Lower lobe of right lung (tissue), 2 donors: Measurements from ENCODE around the gene TOP2B. TPM values are rescaled to one million over a fixed set of nuclear protein-coding genes. Genes with fewer than 3 reads are reported as not detected.

Source experiments
- ATAC-seq, 2 donors: fragments of 200-7000 bp; cut with Tn5 transposase; one replicate each; pipeline ENCODE4 v1.9.1; 2020 to 2022; ENCODE audit warnings: mild to moderate bottlenecking in 2 of 2, moderate library complexity in 2 of 2
- DNase-seq: peaks from one replicate; pipeline ENCODE4 v3.0.0-alpha.2; 2020
- H3K27ac ChIP-seq: fragments of 200-600 bp; one replicate; pipeline ENCODE4 v1.8.0; 2022
- H3K27me3 ChIP-seq: fragments of 200-600 bp; one replicate; pipeline ENCODE4 v1.8.0; 2022; ENCODE audit warnings: low read depth
- H3K36me3 ChIP-seq: fragments of 200-600 bp; one replicate; pipeline ENCODE4 v1.8.0; 2022; ENCODE audit warnings: mild to moderate bottlenecking
- H3K4me1 ChIP-seq: fragments of 200-600 bp; one replicate; pipeline ENCODE4 v1.8.0; 2022
- H3K4me3 ChIP-seq: fragments of 200-600 bp; one replicate; pipeline ENCODE4 v1.8.0; 2022; ENCODE audit warnings: mild to moderate bottlenecking
- H3K9me3 ChIP-seq: fragments of 200-600 bp; one replicate; pipeline ENCODE4 v1.8.0; 2022
- CTCF ChIP-seq: fragments of 200-600 bp; IDR thresholded peaks from one replicate; pipeline ENCODE4 v1.8.0; 2022; ENCODE audit warnings: antibody characterized with exemption, mild to moderate bottlenecking
- intact Hi-C: fragments of 100-400 bp; cut with DNase I; formaldehyde crosslinking; loops from one replicate; pipeline ENCODE4 v1.11.0; 2022
- total RNA-seq: library from RNA; stranded (reverse); fragmentation: NEBNext Ultra II Directional; extraction: Animal tissue kit (Norgen Biotek cat#: 25700); gene quantifications from one replicate; pipeline ENCODE4 v1.2.1, GENCODE V29; 2021
- donor health status: DM: no; HTN: yes; CAD: no; lungs with severe emphysema.

The TOP2B gene
- total RNA-seq, 1 donor from 2014 or later: 92.1 TPM

- no peak for ATAC-seq
- no peak for TF ChIP-seq CTCF
- Histone ChIP-seq H3K4me3 (no peak overlapping the region), H3K27me3 (no peaks in the 10 kb centered on the region), H3K27ac (no peak overlapping the region), H3K9me3 (no peaks in the 10 kb centered on the region), H3K36me3 (peaks cover 77% of the 10 kb centered on the region), H3K4me1 (no peaks in the 10 kb centered on the region)
- DNase-seq: no peak
- intact Hi-C loops: no loop called here
Measured at GRCh38 chr3:25635038-25635437, 29.7 kb downstream of the TOP2B start.

GRCh38 chr3:25633919-25634318, 30.8 kb downstream of the TOP2B start:
- H3K36me3 ChIP-seq: peaks cover 88% of the 10 kb centered on the region
- ATAC-seq (no peak), DNase-seq (no peak)
- intact Hi-C loops: no loop called here
- no peak overlapping the region for H3K27ac ChIP-seq
- no peak for TF ChIP-seq CTCF
- H3K4me1 ChIP-seq: no peaks in the 10 kb centered on the region
- H3K9me3 ChIP-seq: no peaks in the 10 kb centered on the region
- no peaks in the 10 kb centered on the region for H3K27me3 ChIP-seq
- H3K4me3 ChIP-seq: no peak overlapping the region

GRCh38 chr3:25631989-25632388, 32.7 kb downstream of the TOP2B start:
- H3K36me3 ChIP-seq: peaks cover 99% of the 10 kb centered on the region
- intact Hi-C loops: no loop called here
- H3K27ac ChIP-seq: no peak overlapping the region
- H3K9me3 ChIP-seq: no peaks in the 10 kb centered on the region
- ATAC-seq: no peak
- no peak for DNase-seq
- H3K4me1 ChIP-seq: no peaks in the 10 kb centered on the region
- H3K27me3 ChIP-seq: no peaks in the 10 kb centered on the region
- H3K4me3 ChIP-seq: no peak overlapping the region
- no peak for TF ChIP-seq CTCF

GRCh38 chr3:25621087-25621486, 43.6 kb downstream of the TOP2B start:
- TF ChIP-seq CTCF: no peak
- H3K36me3 ChIP-seq: peaks cover 84% of the 10 kb centered on the region

GRCh38 chr3:25620493-25620892, 44.2 kb downstream of the TOP2B start:
- H3K36me3 ChIP-seq: peaks cover 83% of the 10 kb centered on the region
- intact Hi-C loops: no loop called here

More at GRCh38 chr3:25621087-25621486, 43.6 kb downstream of the TOP2B start:
- Histone ChIP-seq H3K9me3 (no peaks in the 10 kb centered on the region), H3K27ac (no peak overlapping the region), H3K4me3 (no peak overlapping the region), H3K27me3 (no peaks in the 10 kb centered on the region), H3K4me1 (no peaks in the 10 kb centered on the region)
- ATAC-seq: no peak
- no peak for DNase-seq
- intact Hi-C loops: no loop called here

More at GRCh38 chr3:25620493-25620892, 44.2 kb downstream of the TOP2B start:
- ATAC-seq: no peak
- Histone ChIP-seq H3K4me3 (no peak overlapping the region), H3K27ac (no peak overlapping the region), H3K4me1 (no peaks in the 10 kb centered on the region), H3K9me3 (no peaks in the 10 kb centered on the region), H3K27me3 (no peaks in the 10 kb centered on the region)
- no peak for TF ChIP-seq CTCF
- no peak for DNase-seq
